HEK293 (cell line): ENCODE data around the gene LARGE1.

Experiments
- CTCF ChIA-PET: fragments of 350-600 bp; formaldehyde crosslinking; extraction: SDS; loops from one replicate; lab custom pipeline; 2021; ENCODE audit warnings: antibody characterized with exemption; lab: Yijun Ruan, JAX
- POLR2A ChIA-PET: fragments of 300-600 bp; formaldehyde crosslinking; extraction: SDS; loops from one replicate; lab custom pipeline; 2020; ENCODE audit warnings: antibody characterized with exemption, inconsistent platforms; lab: Yijun Ruan, JAX
- H3K27ac ChIP-seq: fragments of 200-500 bp; sonication (Bioruptor generic); 2 replicates; pipeline ENCODE4 v1.5.1; 2014; ENCODE audit warnings: low read depth, low read length, control low read depth, inconsistent platforms; ENCODE audit errors: extremely low read depth
- H3K36me3 ChIP-seq, 2 experiments: fragments of 200-500 bp in 1 of 2; sonication (Bioruptor generic) in 1 of 2; 1 replicate in 1 of 2; 2 replicates in 1 of 2; pipeline ENCODE4 v1.5.1; 2014 to 2017; ENCODE audit warnings: inconsistent platforms in 2 of 2, low read length in 2 of 2; ENCODE audit not compliant: control insufficient read depth in 2 of 2, insufficient read depth in 1 of 2
- H3K4me1 ChIP-seq: fragments of 200-500 bp; sonication (Bioruptor generic); 2 replicates; pipeline ENCODE4 v1.5.1; 2014; ENCODE audit warnings: mild to moderate bottlenecking, low read length, inconsistent platforms; ENCODE audit not compliant: control insufficient read depth, insufficient read depth
- H3K4me3 ChIP-seq: 2 replicates; pipeline ENCODE4 v1.5.1; 2011; ENCODE audit warnings: low read depth, mild to moderate bottlenecking, control low read depth, low read length, moderate library complexity
- H3K9me3 ChIP-seq: fragments of 200-500 bp; sonication (Bioruptor generic); 2 replicates; pipeline ENCODE4 v1.5.1; 2014; ENCODE audit warnings: low read depth, low read length, inconsistent platforms; ENCODE audit not compliant: control insufficient read depth, insufficient read depth
- BCL11B ChIP-seq: fragments of 450-650 bp; formaldehyde crosslinking; IDR thresholded peaks from 2 replicates; pipeline ENCODE4 v1.5.1; 2016; ENCODE audit warnings: low read depth, missing biosample characterization, missing genetic modification characterization
- GLIS2 ChIP-seq: fragments of 450-650 bp; formaldehyde crosslinking; IDR thresholded peaks from 2 replicates; pipeline ENCODE4 v1.5.1; 2016; ENCODE audit warnings: missing biosample characterization, missing genetic modification characterization
- KLF8 ChIP-seq: fragments of 450-650 bp; formaldehyde crosslinking; IDR thresholded peaks from 2 replicates; pipeline ENCODE4 v1.5.1; 2016; ENCODE audit warnings: missing biosample characterization, missing genetic modification characterization
- SCRT2 ChIP-seq: fragments of 450-650 bp; formaldehyde crosslinking; IDR thresholded peaks from 2 replicates; pipeline ENCODE4 v1.5.1; 2016; ENCODE audit warnings: missing biosample characterization, missing genetic modification characterization
- ZBTB20 ChIP-seq: fragments of 450-650 bp; formaldehyde crosslinking; IDR thresholded peaks from 2 replicates; pipeline ENCODE4 v1.5.1; 2016; ENCODE audit warnings: missing biosample characterization, missing genetic modification characterization
- ZBTB7A ChIP-seq: fragments of 450-650 bp; formaldehyde crosslinking; IDR thresholded peaks from 2 replicates; pipeline ENCODE4 v1.5.1; 2016; ENCODE audit warnings: low read depth, missing biosample characterization, missing genetic modification characterization
- ZBTB8A ChIP-seq: fragments of 450-650 bp; formaldehyde crosslinking; IDR thresholded peaks from 2 replicates; pipeline ENCODE4 v1.5.1; 2016; ENCODE audit warnings: missing biosample characterization, missing genetic modification characterization
- ZNF155 ChIP-seq: fragments of 450-650 bp; formaldehyde crosslinking; IDR thresholded peaks from 2 replicates; pipeline ENCODE4 v1.5.1; 2016; ENCODE audit warnings: missing biosample characterization, missing genetic modification characterization
- ZNF335 ChIP-seq: fragments of 450-650 bp; formaldehyde crosslinking; conservative IDR thresholded peaks from 2 replicates; pipeline ENCODE4 v1.5.1; 2016; ENCODE audit warnings: missing biosample characterization, missing genetic modification characterization
- ZNF341 ChIP-seq: fragments of 450-650 bp; formaldehyde crosslinking; IDR thresholded peaks from 2 replicates; pipeline ENCODE4; 2016; ENCODE audit warnings: low read depth, missing biosample characterization, missing genetic modification characterization
- ZNF366 ChIP-seq: fragments of 450-650 bp; formaldehyde crosslinking; conservative IDR thresholded peaks from 2 replicates; pipeline ENCODE4 v1.5.1; 2016; ENCODE audit warnings: missing biosample characterization, missing genetic modification characterization
- ZNF544 ChIP-seq: fragments of 450-650 bp; formaldehyde crosslinking; IDR thresholded peaks from 2 replicates; pipeline ENCODE4 v1.5.0; 2017; ENCODE audit warnings: missing biosample characterization, missing genetic modification characterization
- ZNF555 ChIP-seq: fragments of 450-650 bp; formaldehyde crosslinking; conservative IDR thresholded peaks from 2 replicates; pipeline ENCODE4 v1.5.1; 2017; ENCODE audit warnings: missing biosample characterization, mild to moderate bottlenecking, missing genetic modification characterization, inconsistent platforms
- ZNF76 ChIP-seq: fragments of 450-650 bp; formaldehyde crosslinking; IDR thresholded peaks from 2 replicates; pipeline ENCODE4; 2016; ENCODE audit warnings: low read depth, missing biosample characterization, missing genetic modification characterization, borderline replicate concordance
- TF ChIP-seq, protein P1 (sequence below): fragments of 450-650 bp; formaldehyde crosslinking; conservative IDR thresholded peaks from 2 replicates; pipeline ENCODE4 v1.5.1; 2016; ENCODE audit warnings: low read depth, missing biosample characterization, missing genetic modification characterization
- TF ChIP-seq, protein P2 (sequence below): fragments of 450-650 bp; formaldehyde crosslinking; IDR thresholded peaks from 2 replicates; pipeline ENCODE4 v1.5.1; 2016; ENCODE audit warnings: missing biosample characterization, missing genetic modification characterization
- TF ChIP-seq, protein P3 (sequence below): fragments of 450-650 bp; formaldehyde crosslinking; IDR thresholded peaks from 2 replicates; pipeline ENCODE4 v1.5.1; 2016; ENCODE audit warnings: missing biosample characterization, missing genetic modification characterization
- TF ChIP-seq, protein P4 (sequence below): fragments of 450-650 bp; formaldehyde crosslinking; optimal IDR thresholded peaks from 2 replicates; pipeline ENCODE3; 2016; ENCODE audit warnings: missing biosample characterization, mild to moderate bottlenecking, missing genetic modification characterization
- TF ChIP-seq, protein P5 (sequence below): fragments of 450-650 bp; formaldehyde crosslinking; IDR thresholded peaks from 2 replicates; pipeline ENCODE4 v1.5.1; 2017; ENCODE audit warnings: missing biosample characterization, missing genetic modification characterization
- TF ChIP-seq, protein P6 (sequence below): fragments of 450-650 bp; formaldehyde crosslinking; IDR thresholded peaks from 2 replicates; pipeline ENCODE4 v1.5.1; 2016; ENCODE audit warnings: missing biosample characterization, missing genetic modification characterization

LARGE1 gene

DNA sequence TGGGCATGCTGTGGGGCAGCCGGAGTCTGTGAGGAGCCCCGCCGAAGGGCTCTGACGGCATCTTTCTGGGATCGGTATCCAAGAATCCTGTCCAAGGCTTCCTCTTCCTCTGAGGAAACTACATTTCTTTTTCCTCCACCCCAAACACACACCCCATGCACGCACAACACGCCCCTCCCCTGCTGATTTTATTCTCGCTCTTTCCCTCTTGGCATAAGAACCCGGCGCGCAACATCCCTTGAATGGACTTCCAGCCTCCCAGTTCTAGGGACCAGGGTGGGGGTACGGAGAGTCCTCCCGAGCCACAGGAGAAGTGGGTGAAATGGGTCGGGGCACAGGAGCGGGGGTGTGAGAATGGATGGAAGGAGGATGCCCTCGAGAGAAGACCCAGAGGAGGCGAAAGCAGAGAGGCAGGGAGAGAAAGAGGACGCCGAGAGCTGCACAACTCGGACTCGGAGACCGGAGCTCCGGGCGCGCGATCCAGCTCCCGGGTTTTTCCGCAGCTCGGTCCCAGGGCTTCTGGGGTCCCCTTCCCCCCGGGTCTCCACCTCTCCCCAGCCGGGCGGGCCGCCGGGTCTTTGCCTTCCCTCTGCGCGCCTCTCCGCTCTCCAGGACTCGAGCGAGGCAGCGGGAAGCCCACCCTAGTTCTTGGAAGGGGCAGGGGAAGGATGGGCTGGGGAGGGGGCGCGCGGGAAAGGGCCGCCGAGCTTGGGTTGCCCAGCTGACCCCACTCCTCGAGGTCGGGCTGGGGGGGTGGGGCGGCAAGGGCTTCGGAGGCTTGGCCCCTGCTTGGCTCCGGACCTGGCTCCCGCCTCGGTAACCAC, 1.5 kb upstream of the LARGE1 start:
- Histone ChIP-seq H3K9me3 (no peaks in the 10 kb centered on the region), H3K4me1 (peaks cover 16% of the 10 kb centered on the region), H3K27ac (peak overlapping the region; percentile 54; the same call in 1 of the 2 replicates), H3K4me3 (peak overlapping the region; percentile 60), H3K36me3 (no peaks in the 10 kb centered on the region)
- ChIA-PET CTCF (interaction anchor here (0.6 to 4.5 kb wide), 16 partner anchors 18 to 1261 kb away, joined by 3 to 52 read pairs (median 4); no protein-coding TSS in a partner anchor), POLR2A (interaction anchor here (0.6 to 1.4 kb wide), 6 partner anchors 12 to 1336 kb away, joined by 3 to 6 read pairs (median 3); no protein-coding TSS in a partner anchor)
- TF ChIP-seq SCRT2 (tag by site-specific recombination), result no peak
- TF ChIP-seq, protein P1, sequence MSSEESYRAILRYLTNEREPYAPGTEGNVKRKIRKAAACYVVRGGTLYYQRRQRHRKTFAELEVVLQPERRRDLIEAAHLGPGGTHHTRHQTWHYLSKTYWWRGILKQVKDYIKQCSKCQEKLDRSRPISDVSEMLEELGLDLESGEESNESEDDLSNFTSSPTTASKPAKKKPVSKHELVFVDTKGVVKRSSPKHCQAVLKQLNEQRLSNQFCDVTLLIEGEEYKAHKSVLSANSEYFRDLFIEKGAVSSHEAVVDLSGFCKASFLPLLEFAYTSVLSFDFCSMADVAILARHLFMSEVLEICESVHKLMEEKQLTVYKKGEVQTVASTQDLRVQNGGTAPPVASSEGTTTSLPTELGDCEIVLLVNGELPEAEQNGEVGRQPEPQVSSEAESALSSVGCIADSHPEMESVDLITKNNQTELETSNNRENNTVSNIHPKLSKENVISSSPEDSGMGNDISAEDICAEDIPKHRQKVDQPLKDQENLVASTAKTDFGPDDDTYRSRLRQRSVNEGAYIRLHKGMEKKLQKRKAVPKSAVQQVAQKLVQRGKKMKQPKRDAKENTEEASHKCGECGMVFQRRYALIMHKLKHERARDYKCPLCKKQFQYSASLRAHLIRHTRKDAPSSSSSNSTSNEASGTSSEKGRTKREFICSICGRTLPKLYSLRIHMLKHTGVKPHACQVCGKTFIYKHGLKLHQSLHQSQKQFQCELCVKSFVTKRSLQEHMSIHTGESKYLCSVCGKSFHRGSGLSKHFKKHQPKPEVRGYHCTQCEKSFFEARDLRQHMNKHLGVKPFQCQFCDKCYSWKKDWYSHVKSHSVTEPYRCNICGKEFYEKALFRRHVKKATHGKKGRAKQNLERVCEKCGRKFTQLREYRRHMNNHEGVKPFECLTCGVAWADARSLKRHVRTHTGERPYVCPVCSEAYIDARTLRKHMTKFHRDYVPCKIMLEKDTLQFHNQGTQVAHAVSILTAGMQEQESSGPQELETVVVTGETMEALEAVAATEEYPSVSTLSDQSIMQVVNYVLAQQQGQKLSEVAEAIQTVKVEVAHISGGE (tag by site-specific recombination), result peak; percentile 51
- TF ChIP-seq, protein P2, sequence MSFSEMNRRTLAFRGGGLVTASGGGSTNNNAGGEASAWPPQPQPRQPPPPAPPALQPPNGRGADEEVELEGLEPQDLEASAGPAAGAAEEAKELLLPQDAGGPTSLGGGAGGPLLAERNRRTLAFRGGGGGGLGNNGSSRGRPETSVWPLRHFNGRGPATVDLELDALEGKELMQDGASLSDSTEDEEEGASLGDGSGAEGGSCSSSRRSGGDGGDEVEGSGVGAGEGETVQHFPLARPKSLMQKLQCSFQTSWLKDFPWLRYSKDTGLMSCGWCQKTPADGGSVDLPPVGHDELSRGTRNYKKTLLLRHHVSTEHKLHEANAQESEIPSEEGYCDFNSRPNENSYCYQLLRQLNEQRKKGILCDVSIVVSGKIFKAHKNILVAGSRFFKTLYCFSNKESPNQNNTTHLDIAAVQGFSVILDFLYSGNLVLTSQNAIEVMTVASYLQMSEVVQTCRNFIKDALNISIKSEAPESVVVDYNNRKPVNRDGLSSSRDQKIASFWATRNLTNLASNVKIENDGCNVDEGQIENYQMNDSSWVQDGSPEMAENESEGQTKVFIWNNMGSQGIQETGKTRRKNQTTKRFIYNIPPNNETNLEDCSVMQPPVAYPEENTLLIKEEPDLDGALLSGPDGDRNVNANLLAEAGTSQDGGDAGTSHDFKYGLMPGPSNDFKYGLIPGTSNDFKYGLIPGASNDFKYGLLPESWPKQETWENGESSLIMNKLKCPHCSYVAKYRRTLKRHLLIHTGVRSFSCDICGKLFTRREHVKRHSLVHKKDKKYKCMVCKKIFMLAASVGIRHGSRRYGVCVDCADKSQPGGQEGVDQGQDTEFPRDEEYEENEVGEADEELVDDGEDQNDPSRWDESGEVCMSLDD (tag by site-specific recombination), result peak; percentile 84
- peak; percentile 15 for TF ChIP-seq ZBTB8A (tag by site-specific recombination)
- TF ChIP-seq, protein P3, sequence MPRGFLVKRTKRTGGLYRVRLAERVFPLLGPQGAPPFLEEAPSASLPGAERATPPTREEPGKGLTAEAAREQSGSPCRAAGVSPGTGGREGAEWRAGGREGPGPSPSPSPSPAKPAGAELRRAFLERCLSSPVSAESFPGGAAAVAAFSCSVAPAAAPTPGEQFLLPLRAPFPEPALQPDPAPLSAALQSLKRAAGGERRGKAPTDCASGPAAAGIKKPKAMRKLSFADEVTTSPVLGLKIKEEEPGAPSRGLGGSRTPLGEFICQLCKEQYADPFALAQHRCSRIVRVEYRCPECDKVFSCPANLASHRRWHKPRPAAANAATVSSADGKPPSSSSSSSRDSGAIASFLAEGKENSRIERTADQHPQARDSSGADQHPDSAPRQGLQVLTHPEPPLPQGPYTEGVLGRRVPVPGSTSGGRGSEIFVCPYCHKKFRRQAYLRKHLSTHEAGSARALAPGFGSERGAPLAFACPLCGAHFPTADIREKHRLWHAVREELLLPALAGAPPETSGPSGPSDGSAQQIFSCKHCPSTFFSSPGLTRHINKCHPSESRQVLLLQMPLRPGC (tag by site-specific recombination), result 0 out of 2 replicates have a peak, but pooled peaks have one; percentile 19
- TF ChIP-seq, protein P4, sequence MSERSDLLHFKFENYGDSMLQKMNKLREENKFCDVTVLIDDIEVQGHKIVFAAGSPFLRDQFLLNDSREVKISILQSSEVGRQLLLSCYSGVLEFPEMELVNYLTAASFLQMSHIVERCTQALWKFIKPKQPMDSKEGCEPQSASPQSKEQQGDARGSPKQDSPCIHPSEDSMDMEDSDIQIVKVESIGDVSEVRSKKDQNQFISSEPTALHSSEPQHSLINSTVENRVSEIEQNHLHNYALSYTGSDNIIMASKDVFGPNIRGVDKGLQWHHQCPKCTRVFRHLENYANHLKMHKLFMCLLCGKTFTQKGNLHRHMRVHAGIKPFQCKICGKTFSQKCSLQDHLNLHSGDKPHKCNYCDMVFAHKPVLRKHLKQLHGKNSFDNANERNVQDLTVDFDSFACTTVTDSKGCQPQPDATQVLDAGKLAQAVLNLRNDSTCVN (tag by site-specific recombination), result peak; percentile 46
- TF ChIP-seq, protein P5, sequence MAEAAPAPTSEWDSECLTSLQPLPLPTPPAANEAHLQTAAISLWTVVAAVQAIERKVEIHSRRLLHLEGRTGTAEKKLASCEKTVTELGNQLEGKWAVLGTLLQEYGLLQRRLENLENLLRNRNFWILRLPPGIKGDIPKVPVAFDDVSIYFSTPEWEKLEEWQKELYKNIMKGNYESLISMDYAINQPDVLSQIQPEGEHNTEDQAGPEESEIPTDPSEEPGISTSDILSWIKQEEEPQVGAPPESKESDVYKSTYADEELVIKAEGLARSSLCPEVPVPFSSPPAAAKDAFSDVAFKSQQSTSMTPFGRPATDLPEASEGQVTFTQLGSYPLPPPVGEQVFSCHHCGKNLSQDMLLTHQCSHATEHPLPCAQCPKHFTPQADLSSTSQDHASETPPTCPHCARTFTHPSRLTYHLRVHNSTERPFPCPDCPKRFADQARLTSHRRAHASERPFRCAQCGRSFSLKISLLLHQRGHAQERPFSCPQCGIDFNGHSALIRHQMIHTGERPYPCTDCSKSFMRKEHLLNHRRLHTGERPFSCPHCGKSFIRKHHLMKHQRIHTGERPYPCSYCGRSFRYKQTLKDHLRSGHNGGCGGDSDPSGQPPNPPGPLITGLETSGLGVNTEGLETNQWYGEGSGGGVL (tag by site-specific recombination), result 0 out of 2 replicates have a peak, but pooled peaks have one; percentile 25
- TF ChIP-seq, protein P6, sequence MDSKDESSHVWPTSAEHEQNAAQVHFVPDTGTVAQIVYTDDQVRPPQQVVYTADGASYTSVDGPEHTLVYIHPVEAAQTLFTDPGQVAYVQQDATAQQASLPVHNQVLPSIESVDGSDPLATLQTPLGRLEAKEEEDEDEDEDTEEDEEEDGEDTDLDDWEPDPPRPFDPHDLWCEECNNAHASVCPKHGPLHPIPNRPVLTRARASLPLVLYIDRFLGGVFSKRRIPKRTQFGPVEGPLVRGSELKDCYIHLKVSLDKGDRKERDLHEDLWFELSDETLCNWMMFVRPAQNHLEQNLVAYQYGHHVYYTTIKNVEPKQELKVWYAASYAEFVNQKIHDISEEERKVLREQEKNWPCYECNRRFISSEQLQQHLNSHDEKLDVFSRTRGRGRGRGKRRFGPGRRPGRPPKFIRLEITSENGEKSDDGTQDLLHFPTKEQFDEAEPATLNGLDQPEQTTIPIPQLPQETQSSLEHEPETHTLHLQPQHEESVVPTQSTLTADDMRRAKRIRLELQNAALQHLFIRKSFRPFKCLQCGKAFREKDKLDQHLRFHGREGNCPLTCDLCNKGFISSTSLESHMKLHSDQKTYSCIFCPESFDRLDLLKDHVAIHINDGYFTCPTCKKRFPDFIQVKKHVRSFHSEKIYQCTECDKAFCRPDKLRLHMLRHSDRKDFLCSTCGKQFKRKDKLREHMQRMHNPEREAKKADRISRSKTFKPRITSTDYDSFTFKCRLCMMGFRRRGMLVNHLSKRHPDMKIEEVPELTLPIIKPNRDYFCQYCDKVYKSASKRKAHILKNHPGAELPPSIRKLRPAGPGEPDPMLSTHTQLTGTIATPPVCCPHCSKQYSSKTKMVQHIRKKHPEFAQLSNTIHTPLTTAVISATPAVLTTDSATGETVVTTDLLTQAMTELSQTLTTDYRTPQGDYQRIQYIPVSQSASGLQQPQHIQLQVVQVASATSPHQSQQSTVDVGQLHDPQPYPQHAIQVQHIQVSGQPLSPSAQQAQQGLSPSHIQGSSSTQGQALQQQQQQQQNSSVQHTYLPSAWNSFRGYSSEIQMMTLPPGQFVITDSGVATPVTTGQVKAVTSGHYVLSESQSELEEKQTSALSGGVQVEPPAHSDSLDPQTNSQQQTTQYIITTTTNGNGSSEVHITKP (tag by site-specific recombination), result peak; percentile 48; the same call in 1 of the 2 replicates
- TF ChIP-seq KLF8, result peak; percentile 53; the same call in 1 of the 2 replicates
- TF ChIP-seq ZNF366 (tag by site-specific recombination), result 0 out of 2 replicates have a peak, but pooled peaks have one; percentile 49
- 0 out of 2 replicates have a peak, but pooled peaks have one; percentile 28 for TF ChIP-seq ZNF341
- peak; percentile 76 for TF ChIP-seq ZNF335 (tag by site-specific recombination)
- no peak for TF ChIP-seq ZNF555 (tag by site-specific recombination)
- no peak for TF ChIP-seq ZNF155 (tag by site-specific recombination)
- peak; percentile 73 for TF ChIP-seq ZNF76
- no peak for TF ChIP-seq BCL11B (tag by site-specific recombination)
- 0 out of 2 replicates have a peak, but pooled peaks have one; percentile 38 for TF ChIP-seq ZBTB20 (tag by site-specific recombination)
- no peak for TF ChIP-seq ZNF544
- TF ChIP-seq ZBTB7A (tag by site-specific recombination), result peak; percentile 68; the same call in 1 of the 2 replicates
- peak; percentile 62 for TF ChIP-seq GLIS2 (tag by site-specific recombination)
